GM19324 (cell line): ENCODE data around the gene BACH1.
"Not testable (repeated sequence)": the region's sequence is repeated elsewhere in the genome, so short reads cannot be mapped to it uniquely, and the experiment has no call there.

ENCODE experiments used
- ATAC-seq: cut with Tn5 transposase; IDR thresholded peaks from one replicate; pipeline ENCODE4 v1.9.1; 2021; ENCODE audit warnings: mild to moderate bottlenecking, moderate library complexity; ENCODE audit not compliant: unreplicated experiment, low FRiP score

Gene BACH1

GRCh38 chr21:29298348-29299045, at the start of gene BACH1:
BACH1 (plus strand) TSS chr21:29298922; CDS start chr21:29321281, 22,359 bp downstream.
- peak; percentile 60 for ATAC-seq

GRCh38 chr21:29249289-29249688, 49.4 kb upstream of the BACH1 start:
- not testable (repeated sequence) for ATAC-seq

GRCh38 chr21:29250636-29251035, 48.1 kb upstream of the BACH1 start:
- ATAC-seq: no peak

- ATAC-seq: not testable (repeated sequence)
These were observed 44.9 kb upstream of the BACH1 start for GRCh38 chr21:29253861-29254260.

GRCh38 chr21:29254550-29254949, 44.2 kb upstream of the BACH1 start:
- no peak for ATAC-seq

GRCh38 chr21:29256126-29256910, 42.4 kb upstream of the BACH1 start:
- no peak for ATAC-seq

- no peak for ATAC-seq
These were observed 41.0 kb upstream of the BACH1 start for GRCh38 chr21:29257701-29258100.

GRCh38 chr21:29258626-29259338, 39.9 kb upstream of the BACH1 start:
- ATAC-seq: no peak

- ATAC-seq: no peak
These were observed 38.3 kb upstream of the BACH1 start for GRCh38 chr21:29260461-29260860.

GRCh38 chr21:29261555-29262540, 36.9 kb upstream of the BACH1 start:
- no peak for ATAC-seq

GRCh38 chr21:29264721-29265120, 34.0 kb upstream of the BACH1 start:
- ATAC-seq: no peak

GRCh38 chr21:29265690-29266479, 32.8 kb upstream of the BACH1 start:
- ATAC-seq: no peak

GRCh38 chr21:29267666-29268065, 31.1 kb upstream of the BACH1 start:
- ATAC-seq: no peak

- no peak for ATAC-seq
These were observed 26.8 kb upstream of the BACH1 start for GRCh38 chr21:29271927-29272333.

- no peak for ATAC-seq
These were observed 21.3 kb upstream of the BACH1 start for GRCh38 chr21:29277442-29277841.

GRCh38 chr21:29279558-29279957, 19.2 kb upstream of the BACH1 start:
- ATAC-seq: no peak

- ATAC-seq: not testable (repeated sequence)
These were observed 16.9 kb upstream of the BACH1 start for GRCh38 chr21:29281801-29282200.

GRCh38 chr21:29287383-29287782, 11.3 kb upstream of the BACH1 start:
- no peak for ATAC-seq

GRCh38 chr21:29288239-29288638, 10.5 kb upstream of the BACH1 start:
- no peak for ATAC-seq
